ENCODE measurements around the gene IL3.

Gene IL3

DNA sequence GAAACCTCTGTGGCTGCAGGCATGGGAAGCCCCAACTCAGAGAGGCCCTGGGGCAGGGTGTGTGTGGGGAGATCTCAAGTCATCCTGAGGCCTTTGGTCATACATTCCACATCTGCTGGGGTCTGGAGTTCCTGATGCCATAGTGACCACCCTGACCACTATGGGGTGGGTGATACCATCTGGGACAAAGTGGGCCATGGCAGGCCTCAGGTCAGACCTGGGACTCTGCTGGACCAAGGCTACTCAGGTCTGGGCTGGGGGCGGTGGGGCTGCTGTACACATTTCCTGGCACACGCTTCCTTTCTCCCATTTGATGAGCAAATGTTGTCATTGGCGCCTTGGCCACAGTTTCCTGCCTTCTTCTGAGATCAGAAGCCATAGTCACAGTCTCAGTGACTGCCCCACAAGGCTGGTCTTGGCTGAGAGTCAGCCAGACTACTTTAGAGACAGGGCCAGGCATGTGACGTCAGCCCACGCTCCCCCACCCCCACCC is 33.9 kb upstream of the IL3 start:
- DNase-seq = peak; percentile 56

DNA sequence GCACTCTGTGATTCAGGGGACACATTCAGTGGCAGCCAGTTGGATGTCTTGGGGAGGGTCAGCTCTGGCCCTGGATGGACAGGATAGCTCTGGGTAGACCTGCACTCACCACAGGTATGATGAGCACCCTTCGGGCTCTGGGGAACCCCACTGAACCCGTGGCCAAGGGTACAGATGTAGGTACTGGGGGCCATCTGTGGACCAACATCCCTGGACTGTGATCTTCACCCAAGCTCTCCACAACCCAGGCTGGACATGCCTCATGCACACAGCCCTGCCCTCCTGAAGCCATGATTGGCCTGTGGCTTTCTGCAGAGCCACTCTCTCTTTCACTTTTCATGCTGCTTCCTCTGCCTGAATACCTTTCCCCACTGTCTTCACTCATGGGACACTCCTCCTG is 33.4 kb upstream of the IL3 start:
- no peak for DNase-seq

DNA sequence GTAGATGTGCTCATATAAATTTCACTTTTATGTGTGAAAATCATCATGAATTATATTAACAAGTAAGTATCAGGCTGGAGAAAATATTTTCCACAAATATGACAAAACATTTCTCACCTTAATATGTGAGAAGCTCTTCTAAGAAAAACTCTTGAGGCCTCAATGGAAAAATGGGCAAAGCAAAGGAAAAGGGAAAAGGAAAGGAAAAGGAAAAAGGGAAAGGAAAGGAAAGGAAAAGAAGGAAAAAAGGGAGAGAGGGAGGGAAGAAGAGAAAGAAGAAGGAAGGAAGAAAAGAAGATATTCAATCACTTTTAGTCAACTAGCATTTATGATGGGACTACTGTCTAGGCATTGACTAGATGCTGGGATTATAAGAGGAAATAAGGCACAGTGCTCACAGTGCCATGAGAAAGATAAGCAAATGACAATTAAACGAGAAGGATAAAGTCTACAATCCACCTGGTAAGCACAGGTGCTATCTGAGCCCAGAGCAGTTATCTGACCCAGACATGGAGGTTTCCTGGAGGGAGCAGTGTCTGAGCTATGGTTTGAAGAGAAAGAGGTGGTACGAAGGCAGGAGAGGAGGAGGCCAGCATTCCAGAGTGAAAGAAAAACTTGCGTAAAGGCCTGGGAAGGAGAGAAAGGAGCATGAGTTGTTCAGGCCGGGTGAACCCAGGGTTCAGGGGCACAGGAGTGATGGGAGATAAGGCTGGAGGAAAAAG is 30.7 kb upstream of the IL3 start:
- DNase-seq = no peak

DNA sequence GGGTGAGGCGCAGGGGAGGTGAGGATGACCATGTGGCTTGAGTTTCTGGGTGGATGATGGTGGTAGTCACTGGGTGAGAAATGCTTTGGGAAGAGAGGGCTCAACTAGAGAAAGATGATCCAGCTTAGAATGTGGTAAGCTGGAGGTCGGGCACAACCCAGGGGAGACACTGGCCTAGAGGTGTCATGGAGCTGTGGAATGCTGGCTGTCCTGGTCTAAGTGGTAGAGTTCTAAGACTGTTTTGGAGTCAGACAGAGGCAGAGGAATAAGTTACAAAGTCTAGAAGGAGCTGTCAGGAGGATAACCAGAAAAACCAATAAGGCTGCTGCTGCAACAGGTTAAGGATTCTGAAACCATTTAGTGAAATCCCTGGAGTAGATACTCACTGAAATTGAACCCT is 29.8 kb upstream of the IL3 start:
- no peak for DNase-seq

DNA sequence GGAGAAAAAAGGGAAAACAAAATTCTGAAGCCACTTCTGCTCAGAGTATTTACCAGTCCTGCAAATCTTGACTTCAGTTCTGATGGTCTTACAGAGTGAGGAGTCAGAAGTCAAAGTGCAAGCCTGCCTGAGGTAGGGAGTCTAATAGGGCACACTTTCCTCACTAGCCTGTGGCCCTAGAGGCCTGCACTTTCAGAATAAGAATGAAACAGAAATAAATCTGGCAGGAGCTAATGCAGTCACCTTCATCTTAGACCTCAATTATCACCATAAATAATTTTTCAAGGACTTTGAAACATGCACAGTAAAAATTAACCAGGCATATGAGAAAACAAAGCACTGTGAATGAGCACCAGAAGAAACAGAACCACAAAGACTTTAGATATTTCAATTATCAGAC is 28.3 kb upstream of the IL3 start:
- no peak for DNase-seq

DNA sequence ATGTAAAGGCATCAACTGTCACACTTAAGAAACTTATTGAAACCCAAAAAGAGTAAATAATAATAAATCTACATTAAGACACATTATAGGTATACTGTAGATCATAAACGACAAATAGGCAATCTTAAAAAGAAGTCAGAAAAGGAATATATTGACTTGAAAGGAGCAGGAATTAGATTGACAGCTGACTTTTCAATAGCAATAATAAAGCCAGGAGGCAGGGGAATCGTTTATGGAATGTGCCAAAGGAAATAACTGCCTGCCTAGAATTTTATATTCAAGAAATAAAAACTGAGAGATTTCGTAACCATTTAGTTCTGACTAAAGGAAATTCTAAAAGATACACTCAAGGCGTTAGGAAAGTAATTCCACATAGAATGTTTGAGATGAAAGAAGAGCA is 27.3 kb upstream of the IL3 start:
- DNase-seq = no peak

DNA sequence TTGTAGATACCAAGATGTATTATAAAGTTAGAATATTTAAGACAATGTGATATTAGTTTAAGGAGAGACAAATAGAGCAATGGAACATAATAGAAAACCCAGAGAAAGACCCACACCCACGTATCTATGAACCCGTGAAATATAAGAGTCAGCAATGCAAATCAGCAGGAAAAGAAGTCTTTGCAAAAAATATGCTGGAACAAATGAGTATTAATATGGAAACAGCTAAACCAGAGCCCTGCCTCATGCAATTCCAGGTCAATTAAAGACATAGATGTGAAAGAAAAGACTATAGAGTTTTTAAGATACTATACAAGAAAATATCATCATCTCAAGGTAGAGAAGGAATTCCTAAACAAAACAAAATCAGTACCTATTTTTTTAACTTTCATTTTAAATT is 23.1 kb upstream of the IL3 start:
- DNase-seq = no peak

DNA sequence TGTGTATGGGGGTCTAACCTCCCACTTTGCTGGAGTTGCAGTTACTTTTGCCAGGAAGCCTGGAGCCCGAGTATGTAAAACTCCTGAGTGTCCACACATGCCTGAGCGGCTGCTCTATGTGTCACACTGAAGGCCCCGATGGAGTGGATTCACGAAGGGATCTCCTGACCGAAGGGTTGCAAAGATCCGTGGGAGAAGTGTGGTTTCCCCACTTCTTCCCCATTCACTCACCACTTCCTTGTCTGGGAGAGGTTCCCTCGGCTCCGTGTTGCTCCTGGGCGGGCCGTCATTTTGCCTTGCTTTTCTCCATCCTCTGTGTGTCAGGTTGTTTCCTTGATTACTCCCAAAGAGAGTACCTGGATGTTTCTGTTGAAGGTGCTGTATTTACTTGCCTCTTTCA is 16.2 kb upstream of the IL3 start:
- DNase-seq = no peak

DNA sequence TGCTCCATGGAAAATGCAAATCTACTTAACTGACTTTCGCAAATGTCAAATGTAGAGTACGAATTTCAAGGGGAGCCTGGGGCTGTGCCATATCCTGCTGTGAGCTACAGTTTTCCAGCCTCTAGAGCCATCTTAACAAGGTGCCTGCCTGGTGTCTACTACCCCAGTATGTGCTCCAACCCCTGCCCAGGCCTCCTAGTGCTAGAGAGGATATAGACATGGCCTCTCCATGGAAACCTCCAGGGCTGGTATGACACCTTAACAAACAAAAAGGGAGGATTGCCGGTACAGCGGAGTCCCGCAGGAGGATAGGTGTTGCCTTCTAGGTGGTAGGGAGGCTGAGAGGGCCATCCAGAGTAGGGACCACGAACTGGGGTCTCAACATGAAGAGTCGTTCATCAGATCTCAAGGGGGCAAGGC is 13.6 kb upstream of the IL3 start:
- DNase-seq = no peak

DNA sequence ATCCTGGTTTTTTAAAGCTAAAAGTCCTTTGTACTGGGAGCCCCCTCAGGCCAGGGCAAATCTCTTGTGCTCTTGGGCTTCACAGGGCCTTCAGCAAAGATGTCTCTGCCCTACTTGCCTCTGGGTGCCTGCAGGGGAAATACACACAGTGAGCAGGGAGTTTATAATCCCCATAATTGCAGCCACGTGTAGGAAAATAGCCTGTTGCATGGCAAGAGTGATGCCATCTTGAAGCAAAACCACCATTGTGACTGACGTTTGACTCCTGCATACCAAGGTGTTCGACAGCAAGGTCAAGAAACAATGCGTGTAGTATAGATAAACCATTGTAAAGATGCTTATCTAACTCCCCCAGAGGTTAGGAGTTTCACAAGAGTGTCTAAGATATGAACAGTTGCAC is 11.4 kb upstream of the IL3 start:
- DNase-seq = no peak

DNA sequence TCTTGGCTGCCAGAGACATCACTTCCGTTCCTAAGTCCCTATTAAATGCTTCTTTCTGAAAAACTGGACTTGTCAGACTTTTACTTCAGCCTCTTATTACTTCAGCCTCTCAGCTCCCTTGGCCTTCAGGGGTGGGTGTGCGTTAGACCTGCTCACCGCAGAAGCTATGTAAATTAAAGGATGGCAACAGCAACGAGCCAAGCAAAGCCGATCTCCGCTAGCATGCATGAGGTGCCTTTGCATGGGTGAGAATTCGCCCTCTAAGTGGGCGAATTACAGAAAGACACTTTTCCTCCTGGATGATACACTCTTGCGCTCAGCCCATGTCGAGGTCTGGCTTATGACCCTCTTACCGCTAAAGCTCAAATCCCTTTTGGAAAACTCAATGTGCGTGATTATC is 10.9 kb upstream of the IL3 start:
- DNase-seq = no peak

DNA sequence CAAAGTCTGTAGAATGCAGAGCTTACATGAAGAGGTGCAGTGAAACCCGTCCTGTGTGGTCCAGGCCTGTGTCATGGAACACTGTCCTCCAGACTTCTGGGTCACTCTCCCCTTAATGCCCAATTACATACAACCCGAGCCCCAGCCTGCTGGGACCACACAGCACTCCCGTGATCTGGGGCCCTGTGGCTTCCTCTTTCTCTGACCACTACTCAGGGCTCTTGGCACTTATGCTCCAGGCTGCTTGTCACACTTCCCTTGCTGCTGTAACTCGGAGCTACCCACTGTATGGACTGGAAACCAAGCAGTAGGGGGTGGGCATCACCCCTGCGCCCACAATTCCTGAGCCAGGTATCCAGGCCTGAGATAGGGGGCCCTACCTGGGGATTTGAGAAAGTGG is 10.3 kb upstream of the IL3 start:
- DNase-seq = no peak

DNA sequence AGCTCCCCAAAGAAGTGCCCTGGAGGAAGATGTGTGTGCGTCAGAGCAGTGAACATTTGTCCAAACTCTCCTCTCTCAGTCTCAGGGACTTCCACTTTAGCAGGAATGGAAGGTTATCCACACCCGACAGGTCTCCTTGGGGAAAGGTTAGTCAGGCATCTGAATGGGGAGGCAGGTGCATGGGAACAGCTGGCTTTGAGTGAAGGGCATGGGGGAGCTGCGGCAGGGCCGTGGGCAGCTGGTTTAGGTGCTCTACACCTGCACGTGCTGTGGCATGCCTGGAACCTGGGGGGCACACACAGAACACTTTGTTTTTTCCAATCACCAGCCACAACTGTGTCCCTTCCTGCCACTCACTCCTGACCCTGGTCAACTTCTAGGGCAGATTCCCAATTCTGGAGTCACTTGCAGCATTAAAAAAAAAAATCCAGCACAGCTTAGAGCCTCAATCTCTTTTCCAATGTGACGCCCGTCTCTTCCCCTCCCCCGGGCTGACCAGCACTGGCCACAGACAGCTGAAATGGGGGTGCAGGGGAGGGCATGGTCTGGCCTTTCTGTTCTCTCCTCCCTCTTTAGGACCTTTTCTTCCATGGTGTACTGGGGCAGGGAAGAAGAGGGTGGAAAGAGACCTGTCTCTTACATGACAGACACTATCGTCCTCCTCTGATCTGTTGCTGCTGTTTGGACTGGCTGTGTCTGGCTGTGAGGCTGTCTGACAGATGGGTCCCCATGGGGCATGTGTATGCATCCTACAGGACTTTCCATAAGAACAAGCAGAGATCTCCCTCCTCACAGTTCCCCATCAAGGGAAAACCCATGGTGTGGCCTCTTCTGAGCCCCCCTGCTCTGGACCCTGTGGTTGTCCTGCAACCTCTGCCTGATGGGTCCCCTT is 9.5 kb upstream of the IL3 start:
- no peak for DNase-seq

DNA sequence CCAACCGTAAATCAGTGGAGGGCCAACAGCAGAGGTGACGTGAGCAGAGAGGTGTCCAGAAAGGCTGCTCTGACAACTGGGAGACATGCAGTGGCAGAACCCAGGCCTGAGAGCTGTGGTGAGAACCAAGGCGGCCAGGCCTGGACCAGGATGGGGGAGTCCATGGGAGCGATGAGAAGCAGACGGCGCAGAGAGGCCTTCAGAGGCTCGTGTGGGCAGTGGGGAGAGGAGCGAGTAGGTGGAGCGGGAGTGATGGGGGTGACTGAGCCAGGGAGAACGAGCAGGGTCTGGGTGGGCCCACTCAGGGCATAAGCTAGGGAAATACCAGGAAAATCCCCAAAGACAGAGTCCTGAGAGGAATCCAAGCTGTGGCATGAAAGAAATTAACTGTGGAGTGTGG is 7.9 kb upstream of the IL3 start:
- no peak for DNase-seq

DNA sequence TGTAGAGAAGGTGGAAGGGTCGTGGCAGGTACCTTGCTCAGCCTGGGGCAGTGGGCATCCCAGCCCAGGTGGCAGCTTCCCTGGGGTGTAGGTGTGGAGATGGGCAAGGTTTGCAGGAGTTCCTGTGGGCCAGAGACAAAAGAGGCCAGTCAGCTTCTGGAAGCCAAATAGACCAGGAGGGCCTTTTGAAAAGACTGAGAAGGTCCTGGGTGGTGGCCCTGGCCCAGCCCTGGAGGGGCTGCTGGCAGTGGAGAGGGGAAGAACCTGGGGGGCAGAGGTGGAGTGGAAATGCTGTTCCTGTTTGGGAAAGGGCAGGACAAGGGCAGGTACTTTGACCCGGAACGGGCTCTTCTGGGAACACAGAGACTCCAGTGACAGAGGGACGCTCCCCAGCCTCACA is 7.0 kb upstream of the IL3 start:
- DNase-seq = no peak

DNA sequence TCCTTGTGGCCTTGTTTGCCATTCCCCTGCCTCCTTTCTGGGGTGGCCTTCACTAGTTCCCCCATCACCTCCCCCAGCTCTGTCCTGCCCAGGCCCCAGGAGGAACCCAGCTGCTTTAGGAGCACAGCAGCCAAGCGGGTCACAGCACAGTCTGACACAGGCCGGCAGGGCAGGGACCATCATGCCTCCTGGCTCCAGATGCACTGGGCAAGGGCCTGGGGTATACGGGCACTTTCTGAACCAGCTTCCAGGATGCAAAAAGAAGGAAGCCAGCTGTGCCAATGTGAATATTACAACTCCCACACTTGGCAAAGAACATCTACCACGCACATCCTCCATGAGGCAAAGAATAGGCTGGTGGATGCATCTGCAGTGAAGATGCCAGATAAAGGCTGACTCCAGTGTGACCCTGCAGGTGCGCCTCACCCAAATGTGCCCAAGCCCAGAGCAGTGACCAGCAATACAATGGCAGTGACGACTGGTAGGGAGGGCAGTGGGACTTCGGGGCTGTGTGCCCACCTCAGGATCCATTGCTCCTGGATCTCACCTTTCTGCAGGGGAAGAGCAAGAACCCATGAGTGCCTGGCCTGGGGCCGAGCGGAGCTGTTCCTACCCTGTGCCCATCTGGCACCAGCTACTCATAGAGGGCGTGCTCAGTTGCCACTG is 6.3 kb upstream of the IL3 start:
- DNase-seq = no peak

DNA sequence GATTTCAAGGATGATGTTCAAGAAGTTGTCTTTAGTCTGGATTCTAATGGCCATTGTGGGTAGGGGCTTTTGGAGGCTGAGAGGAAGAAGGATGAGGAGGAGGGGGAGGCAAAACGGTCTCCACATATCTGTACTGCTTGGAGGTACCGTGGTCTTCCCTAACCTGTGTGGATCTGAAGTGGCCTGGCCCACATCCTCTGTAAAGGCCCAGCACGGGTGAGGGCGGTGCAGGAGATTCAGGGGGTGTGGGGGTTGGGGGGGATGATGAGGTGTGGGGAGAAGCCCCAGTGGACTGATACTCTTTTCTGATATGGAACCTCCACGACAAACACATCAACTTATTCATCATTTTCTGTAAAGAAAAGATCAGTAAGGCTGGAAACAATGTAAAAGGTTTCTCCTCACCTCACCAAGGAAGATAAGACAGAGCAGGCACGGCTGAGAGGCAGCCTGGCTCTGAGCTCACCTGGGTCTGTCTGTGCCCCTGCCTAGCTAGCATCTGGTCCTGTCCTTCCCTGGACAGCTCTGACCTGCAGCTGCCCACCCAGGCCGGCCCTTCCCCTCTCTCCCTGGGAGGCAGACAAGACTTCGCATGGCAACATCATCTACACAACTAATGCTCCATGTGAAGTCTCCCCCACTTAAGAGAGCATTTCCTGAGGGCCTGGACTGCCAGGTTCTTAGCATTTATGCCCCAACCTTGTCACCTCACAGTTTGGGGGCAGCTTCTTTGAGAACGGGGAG is 5.6 kb upstream of the IL3 start:
- DNase-seq = no peak

DNA sequence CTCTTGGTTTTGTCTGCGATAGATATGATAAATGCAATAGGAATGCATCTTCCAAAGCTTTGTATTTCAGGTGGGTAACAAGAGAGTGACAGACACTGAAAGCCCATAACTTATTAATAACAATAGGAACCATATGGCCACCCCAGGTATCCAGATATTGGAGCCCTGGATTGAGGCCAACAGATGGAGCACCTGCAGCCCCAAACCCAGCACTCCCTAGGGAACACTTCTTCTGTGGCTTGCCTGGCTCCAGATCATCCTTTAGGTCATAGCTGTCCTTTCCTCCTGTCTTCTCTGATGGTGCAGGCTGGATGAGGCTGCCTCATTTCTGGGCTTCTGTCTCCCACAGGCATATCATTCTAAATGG is 5.0 kb upstream of the IL3 start:
- DNase-seq = no peak

DNA sequence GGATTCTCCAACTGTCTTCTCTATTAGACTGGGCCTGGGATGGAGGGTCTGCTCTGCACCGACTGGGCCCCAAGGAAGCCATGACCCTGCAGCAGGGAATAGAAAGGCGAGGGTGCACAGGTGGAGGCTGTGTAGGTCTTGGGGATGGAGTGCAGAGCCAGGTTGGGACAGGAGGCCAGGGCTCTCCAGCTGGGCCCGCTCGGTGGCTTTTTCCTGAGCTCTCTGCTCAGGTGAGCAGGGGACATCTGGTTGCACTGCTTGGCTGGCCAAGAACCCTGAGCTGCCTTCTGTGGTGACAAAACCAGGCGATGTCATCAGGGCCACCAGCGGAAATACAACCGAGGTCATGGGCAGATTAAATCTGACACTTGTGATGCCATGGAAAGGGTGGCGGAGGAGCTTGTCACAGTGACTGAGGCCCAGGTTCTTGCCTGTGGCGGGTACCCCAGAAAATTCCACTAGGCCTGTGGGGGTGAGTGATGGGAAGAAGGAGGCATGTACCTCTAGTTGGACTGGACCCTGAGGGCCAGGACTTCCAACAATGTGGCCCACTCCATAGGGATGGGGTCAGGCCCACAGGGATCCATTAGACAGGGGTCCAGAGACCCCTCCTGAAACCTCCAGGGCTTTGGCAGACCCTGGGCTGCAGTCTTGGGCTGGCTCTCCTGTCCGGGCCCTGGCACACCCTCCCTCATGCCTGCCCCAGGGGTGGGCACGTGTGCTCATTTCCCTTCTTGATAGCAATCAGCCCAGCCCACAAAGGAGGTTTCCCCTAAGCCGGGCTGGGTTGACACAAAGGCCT is 4.4 kb upstream of the IL3 start:
- peak; percentile 56 for DNase-seq

DNA sequence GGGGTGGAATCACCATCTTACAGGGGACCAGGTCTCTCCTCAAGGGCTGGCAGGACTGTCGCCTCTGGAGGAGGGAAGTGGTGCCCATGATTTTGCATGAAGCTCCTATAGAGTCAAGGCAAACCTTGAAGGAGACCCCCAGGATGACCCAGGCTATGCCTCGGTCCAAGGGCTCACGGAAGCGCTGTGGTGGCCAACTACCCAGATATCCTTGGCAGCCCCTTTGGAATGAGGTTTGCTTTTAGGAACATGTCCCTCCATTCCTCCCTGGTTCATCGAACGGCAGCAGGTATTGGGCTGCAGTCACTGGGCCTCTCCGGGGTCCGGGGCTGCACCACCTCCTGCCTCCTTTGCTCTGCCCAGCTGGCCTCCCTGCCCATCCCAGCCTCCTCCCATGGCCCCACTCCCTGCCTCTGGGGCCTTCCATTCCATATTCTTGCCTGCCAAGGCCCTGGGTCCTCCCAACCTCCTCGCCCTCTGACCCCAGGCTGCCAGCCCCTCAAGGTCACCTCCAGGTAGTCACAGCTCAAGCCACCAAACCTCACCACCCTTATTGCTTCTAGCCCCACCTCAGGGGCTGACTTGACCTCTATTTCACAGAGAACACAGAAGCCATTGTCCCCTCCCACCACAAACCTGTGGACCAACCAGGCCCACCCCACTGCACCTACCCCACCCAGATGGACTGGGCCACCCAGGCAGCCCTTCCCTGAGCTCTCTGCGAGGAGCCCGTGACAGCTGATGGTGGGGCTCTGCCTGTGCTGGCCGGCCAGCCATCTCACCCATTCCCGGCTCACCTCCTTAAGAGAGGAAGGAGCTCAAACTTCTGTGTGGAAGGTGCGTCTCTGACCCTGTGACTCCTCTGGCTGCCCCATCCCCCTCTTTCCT is 3.6 kb upstream of the IL3 start:
- no peak for DNase-seq

Data from activated gamma-delta T cell treated with Interleukin-2 at 50 U/mL for 16 hours (primary cell).